HL-60/S4 treated with retinoic acid at 250 ng/mL for 4 days and 3 days (cell line): ENCODE results near the gene PRDM12.

Source experiments
- in situ Hi-C: fragments of 300-500 bp; cut with MboI; formaldehyde crosslinking; loops from 2 replicates; pipeline ENCODE4 v1.7.0; 2022; ENCODE audit warnings: low sequenced_read_pairs

Gene PRDM12

DNA sequence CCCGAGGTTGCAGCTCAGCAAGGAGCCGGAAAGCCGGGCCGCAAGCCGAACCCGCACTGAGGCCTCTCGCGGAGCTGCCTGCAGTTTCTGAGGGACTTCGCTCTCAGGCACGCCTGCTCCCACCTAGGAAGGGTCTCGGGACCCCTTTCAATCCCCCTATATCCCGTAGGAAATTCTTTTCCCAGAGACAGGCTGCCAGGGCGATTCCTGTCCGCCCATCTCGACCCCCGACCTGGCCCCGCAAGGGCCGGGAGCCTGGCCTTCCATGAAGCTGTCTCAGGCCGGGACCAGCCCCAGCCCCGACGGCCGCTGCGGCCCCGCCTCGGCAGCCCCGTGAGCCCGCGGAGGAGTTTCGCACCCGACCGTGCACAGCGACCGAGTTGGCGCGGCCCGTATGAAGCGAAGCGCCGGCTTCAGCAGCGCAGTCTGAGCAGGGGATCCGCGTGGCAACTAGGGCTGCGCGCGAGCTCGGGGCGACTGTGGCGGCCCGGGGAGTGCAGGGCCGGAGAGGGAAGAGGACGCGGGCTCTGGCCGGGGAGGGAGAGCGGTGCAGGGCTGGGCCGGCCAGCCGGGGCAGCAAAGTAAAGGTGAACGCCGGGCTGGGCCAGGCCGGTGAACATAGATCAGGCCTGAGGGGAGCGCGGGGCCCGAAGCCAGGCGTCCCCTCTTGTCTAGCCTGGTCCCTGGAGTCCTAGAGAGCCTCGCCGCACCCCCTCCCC, 977 bp upstream of the PRDM12 start:
- in situ Hi-C loops = no loop called here

DNA sequence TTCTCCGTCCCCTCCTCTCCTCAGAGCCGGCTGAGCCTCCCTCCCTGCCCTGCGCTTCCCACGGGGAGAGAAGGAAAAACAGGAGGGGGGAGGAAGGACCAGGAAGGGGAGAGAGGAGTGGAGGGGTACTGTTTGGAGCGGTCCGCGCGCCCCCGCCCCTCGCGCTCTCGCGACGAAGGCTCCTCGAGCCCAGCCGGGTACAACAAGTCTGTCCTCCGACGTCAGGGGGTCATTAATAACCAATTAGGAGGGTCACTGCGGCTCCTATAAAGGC, 480 bp upstream of the PRDM12 start:
- in situ Hi-C loops = no loop called here

DNA sequence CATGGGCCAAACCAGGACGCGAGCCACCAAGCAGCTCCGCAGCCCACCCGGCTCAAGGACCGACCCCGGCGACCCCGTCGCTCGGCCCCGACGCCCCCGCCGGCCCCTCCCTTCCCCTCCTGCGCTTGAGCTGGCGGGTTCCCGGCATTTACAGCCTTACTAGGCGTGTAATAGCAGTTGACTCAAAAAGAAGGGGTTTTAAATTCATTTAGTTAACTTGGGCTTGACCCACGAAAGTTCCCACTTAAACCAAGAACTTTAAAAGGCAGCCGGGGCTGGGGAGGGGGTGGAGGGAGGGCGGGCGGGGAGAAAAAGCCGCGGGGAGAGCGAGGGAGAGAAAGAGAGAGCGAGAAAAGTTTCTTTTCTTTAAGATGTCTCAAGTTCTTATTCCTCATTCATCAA, 636 bp downstream of the PRDM12 start:
- in situ Hi-C loops = no loop called here

DNA sequence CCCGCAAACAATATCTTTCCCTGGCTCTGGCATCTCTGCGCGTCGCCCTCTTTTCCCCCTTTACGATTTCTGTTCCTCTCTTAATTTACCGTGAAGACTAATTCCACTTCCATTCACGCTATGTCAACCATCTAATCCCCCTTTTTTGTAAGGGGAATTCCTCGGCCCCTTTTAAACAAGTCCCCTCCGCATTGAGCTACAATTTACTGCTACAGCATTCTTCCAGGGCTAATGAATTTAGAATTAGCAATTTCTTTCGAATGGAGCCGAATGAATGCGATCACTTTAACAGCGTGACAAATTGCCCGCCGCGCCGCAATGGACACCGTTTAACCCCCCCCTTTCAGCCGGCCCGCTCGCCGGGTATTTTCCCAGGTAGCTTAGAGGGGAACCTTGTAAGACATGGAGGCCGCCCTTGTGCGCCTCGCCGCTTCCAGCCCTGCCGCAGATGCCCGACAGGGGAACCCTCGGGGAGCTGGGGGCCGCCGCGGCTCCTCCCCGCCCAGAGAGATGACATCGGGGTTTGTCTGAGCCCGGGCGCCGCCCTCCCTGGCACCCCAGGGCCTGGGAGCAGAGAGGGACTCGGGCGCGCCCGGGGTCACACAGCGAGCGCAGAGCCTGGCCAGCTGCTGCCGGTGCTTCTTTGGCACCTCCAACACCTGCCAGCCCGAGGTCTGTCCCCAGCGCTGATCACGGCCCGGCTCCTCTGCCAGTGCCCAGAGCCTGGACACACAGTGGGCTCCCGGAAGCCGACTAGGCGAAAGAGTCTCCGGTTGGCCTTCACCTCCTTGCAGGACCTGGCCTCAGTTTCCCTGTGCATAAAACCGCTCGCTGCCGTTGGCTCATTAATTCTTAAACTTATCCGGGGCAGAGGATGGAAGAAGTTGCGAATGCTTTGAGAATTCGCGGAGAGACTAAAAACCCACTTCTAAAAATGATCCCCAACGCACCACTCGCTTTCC, 1.3 kb downstream of the PRDM12 start:
- in situ Hi-C loops = no loop called here

DNA sequence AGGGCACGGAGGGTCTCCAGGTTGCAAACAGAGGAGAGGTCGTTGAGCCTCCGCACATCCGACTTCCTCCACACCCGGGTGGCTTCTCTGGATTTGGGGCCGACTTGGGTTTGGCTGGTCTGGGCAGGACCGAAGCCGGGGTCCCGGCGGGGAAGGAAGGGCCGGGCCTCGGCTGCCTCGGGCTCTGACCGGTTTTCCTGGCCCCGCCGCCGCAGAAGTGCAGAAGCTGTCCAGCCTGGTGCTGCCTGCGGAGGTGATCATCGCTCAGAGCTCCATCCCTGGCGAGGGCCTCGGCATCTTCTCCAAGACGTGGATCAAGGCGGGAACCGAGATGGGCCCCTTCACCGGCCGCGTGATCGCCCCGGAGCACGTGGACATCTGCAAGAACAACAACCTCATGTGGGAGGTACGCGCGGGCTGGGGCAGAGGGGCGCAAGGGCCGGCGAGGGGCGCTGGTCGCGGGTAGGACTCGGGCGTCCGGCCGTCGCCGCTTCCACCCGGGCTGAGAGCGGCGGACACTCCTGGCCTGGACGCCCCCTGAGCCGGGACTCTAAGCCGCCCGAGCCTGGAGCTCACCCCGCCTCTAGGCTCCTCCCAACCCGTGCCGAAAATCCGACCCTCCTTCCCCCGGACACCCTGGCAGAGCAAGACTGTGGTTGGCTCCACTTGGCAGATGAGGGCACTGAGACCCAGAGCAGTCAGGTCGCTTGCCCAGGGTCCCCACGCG, 2.2 kb downstream of the PRDM12 start:
- in situ Hi-C loops = no loop called here

DNA sequence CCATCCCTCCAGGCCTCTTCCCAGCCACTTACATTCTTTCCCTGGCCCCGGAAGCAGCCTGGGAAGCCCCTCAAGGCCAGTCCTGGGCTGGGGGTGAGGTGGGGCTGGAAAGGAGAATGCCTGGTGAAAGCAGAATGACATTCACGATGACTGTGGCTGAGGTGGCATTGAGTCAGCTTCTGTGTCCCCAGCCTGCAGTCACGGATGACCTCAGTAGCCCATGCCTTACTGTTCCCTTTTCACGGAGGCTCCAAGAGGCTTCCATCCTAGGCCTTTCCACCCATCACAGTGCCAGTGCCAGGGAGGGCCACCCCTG, 2.7 kb downstream of the PRDM12 start:
- in situ Hi-C loops = no loop called here

DNA sequence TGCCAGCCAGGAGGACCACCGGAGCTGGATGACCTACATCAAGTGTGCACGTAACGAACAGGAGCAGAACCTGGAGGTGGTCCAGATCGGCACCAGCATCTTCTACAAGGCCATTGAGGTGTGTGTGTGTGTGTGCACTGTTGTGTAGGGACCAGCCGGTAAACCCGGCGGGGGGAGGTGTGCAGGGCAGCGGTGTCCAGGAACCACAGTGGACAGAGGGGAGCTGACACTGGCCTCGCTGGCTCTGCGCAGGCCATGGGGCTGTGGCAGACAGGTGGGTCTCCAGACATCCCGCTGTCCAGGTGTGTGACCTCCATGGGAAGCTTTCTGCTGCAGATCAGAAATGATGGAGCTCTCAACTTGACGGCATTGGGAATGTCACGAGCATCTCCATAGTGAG, 3.8 kb downstream of the PRDM12 start:
- in situ Hi-C loops = no loop called here

DNA sequence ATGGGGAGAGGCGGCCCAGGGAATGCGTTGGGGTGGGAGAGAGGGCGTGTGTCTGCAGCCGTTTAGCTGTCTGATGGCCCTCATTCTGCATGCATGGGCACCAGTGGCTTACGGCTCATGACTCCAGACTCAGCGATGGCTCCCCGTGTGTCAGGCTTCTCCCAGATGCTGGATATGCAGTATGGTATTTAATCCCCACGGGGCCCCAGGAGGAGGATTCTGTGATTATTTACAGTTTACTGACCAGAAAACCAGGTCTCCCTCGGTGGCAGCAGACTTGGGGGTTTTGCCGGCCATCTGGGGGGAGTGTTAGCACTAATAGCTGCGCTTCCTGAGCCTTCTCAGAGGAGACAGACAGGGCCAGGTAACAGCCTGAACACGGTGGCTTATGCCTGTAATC, 4.3 kb downstream of the PRDM12 start:
- in situ Hi-C loops = no loop called here

DNA sequence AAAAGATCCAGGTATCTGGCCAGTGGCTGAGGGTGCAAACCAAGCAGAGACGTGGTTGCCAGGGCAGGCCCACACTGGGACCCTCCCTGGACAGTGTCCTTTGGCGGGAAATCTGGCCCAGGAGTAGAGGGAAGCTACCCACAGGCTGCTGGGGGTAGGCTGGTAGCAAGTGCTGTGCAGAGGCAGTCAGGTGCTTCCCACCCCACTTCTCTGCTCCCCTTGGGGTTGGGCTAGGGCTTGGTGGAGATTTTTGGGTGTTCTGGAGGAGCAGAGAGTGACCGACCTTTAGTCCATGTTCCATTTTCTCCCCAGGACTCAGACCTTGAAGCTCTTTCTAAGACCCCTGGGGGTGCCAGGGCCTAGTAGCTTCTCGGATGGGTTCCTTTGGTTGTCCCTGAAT, 5.6 kb downstream of the PRDM12 start:
- in situ Hi-C loops = no loop called here

DNA sequence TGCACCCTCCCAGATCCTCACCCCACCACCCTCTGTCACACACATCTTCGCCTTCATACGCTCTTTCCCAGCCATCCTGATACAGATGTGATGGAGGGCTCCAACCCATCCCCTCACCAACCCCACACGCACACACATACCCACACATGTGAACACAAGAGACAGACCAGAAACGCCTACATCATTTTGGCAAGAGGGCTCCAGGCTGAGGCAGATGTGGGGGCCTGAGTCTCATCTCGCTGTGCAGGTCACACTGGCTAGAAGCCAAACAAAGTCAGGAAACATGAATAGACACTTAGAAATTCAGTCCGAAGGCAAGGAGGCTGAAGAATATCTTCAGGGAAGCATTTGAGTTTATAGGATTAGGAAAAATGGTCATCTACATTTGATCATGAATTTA, 6.2 kb downstream of the PRDM12 start:
- in situ Hi-C loops = no loop called here

DNA sequence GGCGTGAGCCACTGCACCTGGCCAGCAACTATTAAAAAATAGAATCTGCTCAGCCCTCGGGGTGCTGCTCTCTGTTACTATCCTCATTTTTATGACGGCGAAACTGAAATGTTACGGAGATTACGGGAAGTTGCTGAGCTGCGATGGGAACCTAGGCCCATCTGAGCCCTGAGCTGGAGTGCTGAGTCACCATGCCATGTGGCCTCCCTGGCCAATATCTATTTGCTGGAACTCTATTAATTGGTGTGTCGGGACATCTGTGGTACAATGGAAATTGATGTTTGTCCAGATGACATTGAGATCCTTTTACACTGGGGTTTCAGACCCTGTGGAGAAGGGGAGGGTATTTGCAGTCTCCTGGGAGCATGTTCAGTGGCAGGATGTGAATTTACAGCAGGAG, 8.1 kb downstream of the PRDM12 start:
- in situ Hi-C loops = no loop called here

DNA sequence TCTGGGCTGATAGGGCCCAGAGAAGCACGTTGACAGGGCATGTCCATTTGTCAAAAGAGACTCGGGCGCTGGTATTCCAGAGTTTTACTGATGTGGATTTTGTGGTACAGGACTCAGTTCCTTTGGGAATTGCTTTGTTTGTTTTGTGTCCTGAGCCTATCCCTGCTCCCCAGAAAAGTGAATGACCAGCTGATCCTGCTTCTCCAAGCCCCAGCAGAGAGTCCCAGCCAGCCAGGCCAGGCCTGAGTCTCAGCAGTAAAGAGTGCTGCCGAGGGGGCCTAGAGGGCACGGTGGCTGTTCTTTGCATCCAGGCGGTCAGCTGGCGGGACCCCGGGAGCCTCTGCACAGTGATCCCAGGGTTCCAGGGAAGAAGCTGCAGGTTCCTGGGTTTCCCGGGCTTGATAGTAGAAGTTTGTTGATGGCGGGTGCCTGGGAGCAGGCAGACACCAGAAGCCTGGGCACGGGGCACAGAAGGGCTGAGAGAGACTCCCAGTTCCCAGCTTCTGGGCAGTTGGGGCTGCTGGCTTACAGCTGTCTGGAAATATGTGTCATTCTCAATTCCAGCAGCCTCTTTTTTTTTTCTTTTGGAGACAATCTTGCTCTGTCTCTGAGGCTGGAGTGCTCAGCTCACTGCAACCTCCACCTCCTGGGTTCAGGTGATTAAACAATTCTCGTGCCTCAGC, 8.7 kb downstream of the PRDM12 start:
- in situ Hi-C loops = no loop called here

DNA sequence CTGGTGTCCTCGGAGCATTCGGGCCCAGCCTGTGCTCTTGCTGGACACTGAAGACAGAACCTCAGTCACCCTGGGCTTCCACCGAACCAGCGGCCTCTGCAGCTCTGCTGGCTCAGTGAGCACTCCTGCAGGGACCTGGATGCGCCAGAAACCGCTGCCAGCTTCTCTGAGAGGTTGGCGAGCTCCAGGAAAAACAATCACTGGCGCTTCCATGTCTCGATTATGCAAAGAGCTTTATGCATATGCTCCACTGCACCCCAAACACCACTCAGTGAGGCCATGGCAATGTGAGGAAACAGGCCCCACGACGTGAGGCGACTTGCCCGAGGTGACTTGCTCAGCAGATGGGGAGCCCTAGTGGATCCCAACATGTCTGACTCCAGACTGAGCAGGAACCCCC, 11.0 kb downstream of the PRDM12 start:
- in situ Hi-C loops = loop anchor here (25.0 kb wide), 2 partner anchors 213 to 563 kb away; no protein-coding TSS in a partner anchor

DNA sequence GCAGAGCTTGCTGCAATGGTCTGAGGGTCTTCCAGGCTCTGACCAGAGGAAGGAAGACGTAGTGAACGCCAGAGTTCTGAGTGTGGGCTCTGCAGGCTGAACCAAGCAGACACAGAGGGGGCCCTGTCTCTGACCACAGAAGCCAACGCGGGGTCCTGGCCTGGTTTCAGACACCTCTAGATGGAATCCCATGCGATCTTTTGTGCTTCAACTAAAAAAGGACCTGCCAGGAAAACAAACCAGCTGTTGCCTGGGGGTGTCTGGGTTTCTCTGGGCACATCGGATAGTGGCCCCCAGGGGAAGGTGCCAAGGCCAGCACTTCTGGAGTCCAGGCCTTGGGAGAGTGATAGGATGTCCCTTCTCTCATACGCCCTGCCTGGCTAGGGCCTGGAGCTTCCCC, 12.9 kb downstream of the PRDM12 start:
- in situ Hi-C loops = loop anchor here (25.0 kb wide), 2 partner anchors 215 to 565 kb away; no protein-coding TSS in a partner anchor

DNA sequence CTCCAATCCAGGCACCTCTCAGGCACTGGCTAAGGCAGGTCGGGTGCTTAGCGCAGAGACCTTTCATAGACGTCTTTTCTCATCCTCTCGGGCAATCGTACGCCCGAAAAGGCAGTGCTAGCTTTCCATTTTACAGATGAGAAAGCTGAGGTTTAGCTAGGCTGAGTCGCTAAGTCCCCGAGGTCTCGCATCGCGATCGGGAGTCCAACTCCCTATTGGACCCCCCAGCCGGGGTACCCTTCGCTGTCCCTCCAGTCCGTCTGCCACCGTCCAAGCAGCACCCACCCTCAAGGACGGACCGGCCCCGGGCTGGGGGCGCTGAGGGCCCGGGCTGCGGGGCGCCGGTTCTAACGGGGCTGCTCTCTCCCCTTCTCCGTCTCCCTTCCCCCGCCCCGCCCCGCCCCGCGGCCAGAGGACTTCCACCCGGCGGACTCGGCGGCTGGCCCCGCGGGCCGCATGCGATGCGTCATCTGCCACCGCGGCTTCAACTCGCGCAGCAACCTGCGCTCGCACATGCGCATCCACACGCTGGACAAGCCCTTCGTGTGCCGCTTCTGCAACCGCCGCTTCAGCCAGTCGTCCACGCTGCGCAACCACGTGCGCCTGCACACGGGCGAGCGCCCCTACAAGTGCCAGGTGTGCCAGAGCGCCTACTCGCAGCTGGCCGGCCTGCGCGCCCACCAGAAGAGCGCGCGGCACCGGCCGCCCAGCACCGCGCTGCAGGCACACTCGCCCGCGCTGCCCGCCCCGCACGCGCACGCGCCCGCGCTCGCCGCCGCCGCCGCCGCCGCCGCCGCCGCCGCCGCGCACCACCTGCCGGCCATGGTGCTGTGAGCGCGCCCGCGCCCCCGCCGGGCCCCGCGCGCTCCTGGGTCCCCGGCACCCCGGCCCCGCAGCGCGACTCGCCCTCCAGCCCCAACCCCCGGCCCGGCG, 16.7 kb downstream of the PRDM12 start:
- in situ Hi-C loops = loop anchor here (25.0 kb wide), 2 partner anchors 219 to 569 kb away; no protein-coding TSS in a partner anchor

DNA sequence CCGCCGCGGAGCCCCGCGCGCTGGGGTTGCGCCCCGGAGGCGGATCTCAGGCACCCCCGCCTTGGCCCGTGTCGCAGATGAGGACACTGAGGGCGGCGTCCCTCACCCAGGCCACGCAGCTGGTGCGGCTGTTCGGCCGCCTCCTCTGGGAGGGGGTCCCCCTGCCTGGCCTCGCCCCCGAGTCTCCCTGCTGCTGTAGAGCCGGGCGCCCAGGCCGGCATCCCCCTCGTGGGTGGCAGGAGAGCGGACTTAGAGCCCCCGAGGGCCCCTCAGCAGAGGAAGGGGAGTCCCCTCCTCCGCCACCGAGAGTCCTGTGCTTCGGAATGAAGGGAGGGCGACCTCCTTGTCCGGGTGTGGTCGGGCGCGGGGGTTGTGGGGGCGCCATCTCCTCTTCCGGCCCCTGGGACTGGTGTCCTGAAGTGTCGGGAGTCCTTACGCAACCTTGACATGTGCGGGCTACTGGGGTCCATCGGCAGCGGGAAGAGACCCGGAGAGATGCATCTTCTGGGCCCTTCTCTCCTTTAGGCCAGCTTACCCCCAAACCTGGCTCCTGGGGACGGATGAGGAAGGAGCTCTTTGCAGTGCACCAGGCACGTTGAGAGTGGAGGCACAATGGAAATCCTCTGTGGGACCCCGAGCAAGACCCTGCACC, 17.5 kb downstream of the PRDM12 start:
- in situ Hi-C loops = loop anchor here (25.0 kb wide), 2 partner anchors 220 to 570 kb away; no protein-coding TSS in a partner anchor

DNA sequence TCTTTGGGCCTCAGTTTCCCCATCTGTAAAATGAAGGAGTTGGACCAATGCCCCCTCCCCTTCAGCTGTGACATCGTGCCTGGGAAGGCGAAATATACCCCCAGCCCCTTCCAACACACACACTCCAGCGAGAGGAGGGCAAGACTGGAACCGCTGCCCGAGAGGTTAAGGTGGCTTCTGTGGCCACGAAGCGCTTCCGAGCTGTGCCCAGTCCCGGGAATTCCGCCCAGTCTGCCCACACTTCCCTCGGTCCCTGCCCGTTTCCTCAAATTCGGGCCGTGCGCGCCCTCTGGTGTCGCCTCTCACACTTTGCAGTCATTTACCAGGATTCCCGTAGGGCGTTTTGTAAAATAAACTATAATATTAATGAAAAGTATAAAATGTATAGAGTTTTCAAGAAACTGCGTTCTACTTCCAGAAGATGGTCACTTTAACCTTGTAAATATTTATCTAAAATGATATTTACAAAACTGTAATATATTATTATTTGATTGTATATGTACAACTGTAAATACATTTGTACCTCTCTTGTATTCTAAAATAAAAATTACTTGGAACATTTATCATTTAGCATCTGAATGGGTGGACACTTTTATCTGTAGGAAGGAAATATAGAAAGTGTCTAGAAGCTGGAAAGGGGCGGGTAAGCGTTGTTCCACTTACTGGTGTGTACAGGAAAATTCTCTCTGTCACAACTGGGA, 18.2 kb downstream of the PRDM12 start:
- in situ Hi-C loops = loop anchor here (25.0 kb wide), 2 partner anchors 220 to 570 kb away; no protein-coding TSS in a partner anchor

DNA sequence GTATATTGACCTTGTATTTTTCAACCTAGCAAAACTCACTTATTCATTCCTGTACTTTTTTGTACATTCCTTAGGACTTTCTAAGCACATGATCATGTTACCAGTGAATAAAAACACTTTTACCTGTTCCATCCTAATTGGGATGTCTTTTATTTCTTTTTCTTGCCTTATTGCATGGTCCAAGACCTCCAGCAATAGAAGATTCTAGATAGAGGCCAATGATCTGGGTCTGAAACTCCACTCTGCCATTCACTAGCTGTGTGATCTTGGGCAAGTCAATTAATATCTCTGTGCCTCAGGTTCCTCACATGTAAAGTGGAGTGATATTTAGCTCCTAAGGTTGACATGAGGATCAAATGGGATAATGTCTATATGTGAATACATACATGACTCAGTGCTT, 20.7 kb downstream of the PRDM12 start:
- in situ Hi-C loops = loop anchor here (25.0 kb wide), 2 partner anchors 223 to 573 kb away; no protein-coding TSS in a partner anchor

DNA sequence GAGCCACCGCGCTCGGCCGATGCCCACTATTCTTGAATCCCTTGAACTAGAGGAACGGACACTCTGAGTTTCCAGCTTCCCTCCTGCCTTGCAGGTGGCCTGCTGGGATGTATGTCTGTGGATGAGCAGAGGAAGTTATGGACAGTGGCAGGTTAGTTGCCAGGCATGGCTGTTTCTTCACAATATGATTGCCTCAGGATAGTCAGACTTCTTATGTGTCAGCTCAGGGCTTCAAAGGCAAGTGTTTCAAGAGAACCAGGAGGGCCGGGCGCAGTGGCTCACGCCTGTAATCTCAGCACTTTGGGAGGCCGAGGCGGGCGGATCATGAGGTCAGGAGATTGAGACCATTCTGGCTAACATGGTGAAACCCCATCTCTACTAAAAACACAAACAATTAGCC, 21.6 kb downstream of the PRDM12 start:
- in situ Hi-C loops = loop anchor here (25.0 kb wide), 2 partner anchors 224 to 574 kb away; no protein-coding TSS in a partner anchor
